GM19468 (cell line): Measurements from ENCODE around the gene GAREM1.

ENCODE experiments used
- ATAC-seq: cut with Tn5 transposase; IDR thresholded peaks from one replicate; pipeline ENCODE4 v1.9.1; 2021; ENCODE audit warnings: mild to moderate bottlenecking, moderate library complexity, moderate number of reproducible peaks; ENCODE audit not compliant: unreplicated experiment; ENCODE audit errors: extremely low read depth

GAREM1 gene

GRCh38 chr18:32219431-32220018, 251.2 kb downstream of the GAREM1 start:
- ATAC-seq: no peak

DNA sequence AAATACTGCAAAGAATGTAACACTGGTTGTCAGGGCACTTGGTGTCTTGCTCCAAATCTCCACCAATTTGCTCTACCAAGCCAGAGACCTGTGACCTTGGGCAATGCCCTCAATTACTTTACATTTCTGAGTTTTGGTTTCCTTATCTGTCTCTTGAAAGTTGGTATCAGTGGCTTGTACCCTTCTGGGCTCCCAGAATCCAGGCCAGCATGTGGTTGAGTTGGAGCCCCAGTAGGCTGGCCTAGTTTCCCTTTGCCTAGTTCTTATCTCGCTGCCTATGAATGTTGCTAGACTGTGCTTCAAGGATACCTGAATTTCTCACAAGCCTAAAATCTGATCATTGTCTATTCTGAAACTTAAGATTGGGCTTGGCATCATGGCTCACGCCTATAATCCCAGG, 254.3 kb downstream of the GAREM1 start:
- no peak for ATAC-seq

GRCh38 chr18:32213693-32214092, 257.0 kb downstream of the GAREM1 start:
- no peak for ATAC-seq
